CD14-positive monocyte (primary cell): ENCODE measurements around the gene TRIM25. TPM values are rescaled to one million over a fixed set of nuclear protein-coding genes. Genes with fewer than 3 reads are reported as not detected.

Experiments used
- DNase-seq, 3 donors: peaks; one replicate each; pipeline ENCODE4 v3.0.0-alpha.2; 2011 to 2022
- H2AFZ ChIP-seq: 2 replicates; pipeline ENCODE4 v1.6.0; 2012; ENCODE audit warnings: mild to moderate bottlenecking, low read depth, low read length, inconsistent platforms; ENCODE audit not compliant: insufficient read depth, poor library complexity, severe bottlenecking
- H3K27ac ChIP-seq, 2 donors: 1 replicate in 1 of 2; 2 replicates in 1 of 2; pipeline ENCODE4 v1.5.1; 2012 to 2013; ENCODE audit warnings: low read length in 2 of 2, control low read depth in 1 of 2, inconsistent platforms in 1 of 2, low read depth in 1 of 2, mild to moderate bottlenecking in 1 of 2
- H3K27me3 ChIP-seq, 2 donors: one replicate each; pipeline versions ENCODE4 v1.6.0 to v1.6.1; 2011 to 2013; ENCODE audit warnings: low read length in 2 of 2; ENCODE audit not compliant: control insufficient read depth in 2 of 2, insufficient read depth in 2 of 2
- H3K36me3 ChIP-seq, 2 donors: replicated peaks in 1 of 2; 1 replicate in 1 of 2; 2 replicates in 1 of 2; pipeline versions ENCODE4 v1.5.1 to v1.6.1; 2012 to 2013; ENCODE audit warnings: low read length in 2 of 2, control low read depth in 1 of 2, inconsistent platforms in 1 of 2, mild to moderate bottlenecking in 1 of 2; ENCODE audit not compliant: insufficient read depth in 2 of 2, control insufficient read depth in 1 of 2
- H3K4me1 ChIP-seq, 2 donors: 1 replicate in 1 of 2; 2 replicates in 1 of 2; pipeline versions ENCODE4 v1.5.1 to v1.6.1; 2012 to 2013; ENCODE audit warnings: low read length in 2 of 2, control low read depth in 1 of 2, inconsistent platforms in 1 of 2, mild to moderate bottlenecking in 1 of 2, moderate library complexity in 1 of 2; ENCODE audit not compliant: insufficient read depth in 2 of 2, control insufficient read depth in 1 of 2
- H3K4me2 ChIP-seq: replicated peaks from 2 replicates; pipeline ENCODE3; 2012; ENCODE audit warnings: low read length, moderate library complexity, mild to moderate bottlenecking; ENCODE audit not compliant: poor library complexity, severe bottlenecking; ENCODE audit errors: extremely low read depth
- H3K4me3 ChIP-seq, 3 experiments: fragments of 200-600 bp in 1 of 3; sonication (generic) in 1 of 3; replicated peaks in 1 of 3; 1 replicate in 2 of 3; 2 replicates in 1 of 3; pipeline ENCODE4 v1.5.1; 2011 to 2013; ENCODE audit warnings: low read length in 3 of 3, mild to moderate bottlenecking in 3 of 3, control low read depth in 2 of 3, low read depth in 2 of 3, inconsistent platforms in 1 of 3, moderate library complexity in 1 of 3
- H3K79me2 ChIP-seq: 2 replicates; pipeline ENCODE4 v1.6.0; 2012; ENCODE audit warnings: mild to moderate bottlenecking, control low read depth, inconsistent platforms, low read length, moderate library complexity; ENCODE audit not compliant: insufficient read depth
- H3K9ac ChIP-seq: 2 replicates; pipeline ENCODE4 v1.6.0; 2017; ENCODE audit warnings: low read length, mild to moderate bottlenecking; ENCODE audit not compliant: insufficient read depth, poor library complexity, severe bottlenecking
- H3K9me3 ChIP-seq, 2 donors: replicated peaks in 1 of 2; 1 replicate in 1 of 2; 2 replicates in 1 of 2; pipeline versions ENCODE4 v1.5.1 to v1.6.1; 2012 to 2013; ENCODE audit warnings: low read length in 2 of 2, control low read depth in 1 of 2; ENCODE audit not compliant: control insufficient read depth in 1 of 2, insufficient read depth in 1 of 2
- H4K20me1 ChIP-seq: 2 replicates; pipeline ENCODE4 v1.6.0; 2012; ENCODE audit warnings: mild to moderate bottlenecking, low read length, control low read depth, moderate library complexity; ENCODE audit not compliant: insufficient read depth
- H3K27ac Mint-ChIP-seq, 7 donors: one replicate each; pipeline ENCODE4 v1.8.0; 2020; ENCODE audit warnings: mild to moderate bottlenecking in 7 of 7, mixed read lengths in 7 of 7, moderate library complexity in 6 of 7, inconsistent platforms in 2 of 7
- H3K27me3 Mint-ChIP-seq, 3 donors: one replicate each; pipeline ENCODE4 v1.8.0; 2021 to 2022; ENCODE audit warnings: low read depth in 3 of 3, mild to moderate bottlenecking in 3 of 3, mixed read lengths in 3 of 3, moderate library complexity in 3 of 3, inconsistent platforms in 1 of 3
- H3K36me3 Mint-ChIP-seq, 2 donors: one replicate each; pipeline ENCODE4 v1.8.0; 2020; ENCODE audit warnings: mixed read lengths in 2 of 2, inconsistent platforms in 1 of 2, mild to moderate bottlenecking in 1 of 2
- H3K4me1 Mint-ChIP-seq: one replicate; pipeline ENCODE4 v1.8.0; 2020; ENCODE audit warnings: mild to moderate bottlenecking, mixed read lengths
- H3K4me3 Mint-ChIP-seq, 2 donors: one replicate each; pipeline ENCODE4 v1.8.0; 2020; ENCODE audit warnings: mild to moderate bottlenecking in 2 of 2, mixed read lengths in 2 of 2, moderate library complexity in 1 of 2
- H3K9me3 Mint-ChIP-seq, 7 donors: one replicate each; pipeline ENCODE4 v1.8.0; 2020 to 2022; ENCODE audit warnings: mixed read lengths in 7 of 7, mild to moderate bottlenecking in 6 of 7, moderate library complexity in 6 of 7, inconsistent platforms in 2 of 7
- WGBS: methylation state at CpG from one replicate; pipeline ENCODE4 v1.1.5; 2013; ENCODE audit warnings: missing lambda C conversion rate; ENCODE audit not compliant: insufficient coverage; 5-methylcytosine and 5-hydroxymethylcytosine counted together
- intact Hi-C, 2 donors: fragments of 100-400 bp; cut with micrococcal nuclease; formaldehyde crosslinking; loops; one replicate each; pipeline versions ENCODE4 v1.15.0 to v1.15.1; 2023
- polyA plus RNA-seq, 3 donors: library from polyadenylated mRNA; depleted of rRNA in 1 of 3; unstranded in 2 of 3; stranded (reverse) in 1 of 3; fragments of 300-500 nt in 2 of 3; fragments of >200 nt in 1 of 3; fragmentation: Illumina TruSeq in 2 of 3; gene quantifications; 1 replicate in 2 of 3; 2 replicates in 1 of 3; pipeline ENCODE4 v1.2.3, GENCODE V29; 2012 to 2021
- small RNA-seq: library from RNA; depleted of rRNA; stranded (forward); fragments of <200 nt; gene quantifications from one replicate; pipeline ENCODE3, GENCODE V24; 2012; ENCODE audit warnings: low read depth; ENCODE audit not compliant: insufficient read length
- TF ChIP-seq, protein P1 (sequence below): fragments of 200-600 bp; IDR thresholded peaks from one replicate; pipeline ENCODE4 v1.8.0; 2022; ENCODE audit warnings: antibody characterized with exemption, mild to moderate bottlenecking

TRIM25 gene
- polyA plus RNA-seq, 3 donors = 5.4 to 98.3 (median 11.2) TPM

DNA sequence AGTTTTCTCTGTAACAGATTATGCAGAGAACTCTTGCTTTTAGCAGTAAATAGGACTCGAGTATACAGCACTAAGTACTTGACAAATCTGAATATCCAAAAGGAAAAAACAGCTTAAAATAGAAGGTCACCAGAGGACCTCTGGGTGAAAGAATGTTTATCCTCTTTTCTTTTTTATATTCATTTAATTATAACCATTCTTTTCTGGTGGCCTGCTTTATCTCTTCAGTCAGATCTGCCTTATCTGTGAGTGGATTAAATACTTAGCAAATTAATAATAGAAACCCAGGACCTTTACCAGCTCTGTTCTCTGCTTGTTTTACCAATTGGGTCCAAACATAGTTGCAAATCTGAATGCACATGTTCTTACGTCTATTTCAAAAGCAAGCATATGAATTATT lies 71.3 kb downstream of the TRIM25 start:
- no peaks in the 10 kb centered on the region for H3K27me3 ChIP-seq
- H4K20me1 ChIP-seq = no peaks in the 10 kb centered on the region
- Mint-ChIP-seq H3K4me1 (no peaks in the 10 kb centered on the region), H3K27ac (no peak overlapping the region), H3K4me3 (no peak overlapping the region), H3K9me3 (no peaks in the 10 kb centered on the region), H3K27me3 (no peaks in the 10 kb centered on the region), H3K36me3 (peaks cover 8 to 19% of the 10 kb centered on the region in 2 donors)
- peaks cover 0 to 2% of the 10 kb centered on the region in 2 donors for H3K36me3 ChIP-seq
- H3K79me2 ChIP-seq = no peaks in the 10 kb centered on the region
- DNase-seq = no peak
- H3K27ac ChIP-seq = no peak overlapping the region
- no peak overlapping the region for H3K9ac ChIP-seq
- H3K4me2 ChIP-seq = no peak overlapping the region
- H3K4me3 ChIP-seq = no peak overlapping the region
- intact Hi-C loops = no loop called here
- 100% methylated on average over 1 of the region's 2 CpGs for WGBS
- no peaks in the 10 kb centered on the region for H3K9me3 ChIP-seq
- H2AFZ ChIP-seq = no peak overlapping the region
- TF ChIP-seq, protein P1, sequence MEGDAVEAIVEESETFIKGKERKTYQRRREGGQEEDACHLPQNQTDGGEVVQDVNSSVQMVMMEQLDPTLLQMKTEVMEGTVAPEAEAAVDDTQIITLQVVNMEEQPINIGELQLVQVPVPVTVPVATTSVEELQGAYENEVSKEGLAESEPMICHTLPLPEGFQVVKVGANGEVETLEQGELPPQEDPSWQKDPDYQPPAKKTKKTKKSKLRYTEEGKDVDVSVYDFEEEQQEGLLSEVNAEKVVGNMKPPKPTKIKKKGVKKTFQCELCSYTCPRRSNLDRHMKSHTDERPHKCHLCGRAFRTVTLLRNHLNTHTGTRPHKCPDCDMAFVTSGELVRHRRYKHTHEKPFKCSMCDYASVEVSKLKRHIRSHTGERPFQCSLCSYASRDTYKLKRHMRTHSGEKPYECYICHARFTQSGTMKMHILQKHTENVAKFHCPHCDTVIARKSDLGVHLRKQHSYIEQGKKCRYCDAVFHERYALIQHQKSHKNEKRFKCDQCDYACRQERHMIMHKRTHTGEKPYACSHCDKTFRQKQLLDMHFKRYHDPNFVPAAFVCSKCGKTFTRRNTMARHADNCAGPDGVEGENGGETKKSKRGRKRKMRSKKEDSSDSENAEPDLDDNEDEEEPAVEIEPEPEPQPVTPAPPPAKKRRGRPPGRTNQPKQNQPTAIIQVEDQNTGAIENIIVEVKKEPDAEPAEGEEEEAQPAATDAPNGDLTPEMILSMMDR = no peak
- H3K4me1 ChIP-seq = no peaks in the 10 kb centered on the region

DNA sequence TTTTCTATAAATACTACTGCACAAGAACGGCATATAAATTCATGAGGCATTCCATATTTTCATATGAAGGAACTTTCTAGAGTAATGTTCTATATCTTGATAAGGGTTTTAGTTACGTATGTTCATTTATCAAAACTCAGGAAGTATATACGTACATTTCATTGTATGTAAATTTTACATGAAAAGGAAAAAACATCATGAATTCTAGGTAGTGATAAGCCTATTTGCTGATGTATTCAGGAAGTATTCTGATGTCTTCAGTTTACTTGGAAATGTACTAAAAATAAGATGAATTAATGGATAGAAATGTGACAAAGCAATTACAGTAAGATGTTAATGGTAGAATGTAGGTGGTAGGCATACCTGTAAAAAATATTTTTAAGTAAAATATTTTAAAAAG lies 75.2 kb downstream of the TRIM25 start:
- intact Hi-C loops = no loop called here
- H3K4me3 ChIP-seq = no peak overlapping the region
- peaks cover 14 to 20% of the 10 kb centered on the region in 2 donors for H3K36me3 Mint-ChIP-seq
- H3K9ac ChIP-seq = no peak overlapping the region
- peaks cover 2 to 9% (median 4%) of the 10 kb centered on the region in 3 donors for H3K27me3 Mint-ChIP-seq
- H4K20me1 ChIP-seq = no peaks in the 10 kb centered on the region
- TF ChIP-seq, protein P1 = no peak
- H3K27me3 ChIP-seq = no peaks in the 10 kb centered on the region
- no peaks in the 10 kb centered on the region for H3K9me3 Mint-ChIP-seq
- DNase-seq = no peak
- no peak overlapping the region for H3K4me3 Mint-ChIP-seq
- no CpG with 5 or more reads among the region's 3 CpGs for WGBS
- H3K4me1 ChIP-seq = peaks cover 14% of the 10 kb centered on the region in 2 donors
- no peaks in the 10 kb centered on the region for H3K9me3 ChIP-seq
- H3K36me3 ChIP-seq = peaks cover 0 to 2% of the 10 kb centered on the region in 2 donors
- H3K27ac ChIP-seq = no peak overlapping the region
- H3K79me2 ChIP-seq = no peaks in the 10 kb centered on the region
- peaks cover 10% of the 10 kb centered on the region for H3K4me1 Mint-ChIP-seq
- no peak overlapping the region for H2AFZ ChIP-seq
- no peak overlapping the region for H3K4me2 ChIP-seq
- no peak overlapping the region for H3K27ac Mint-ChIP-seq

Small RNAs within 50 kb of the gene (small RNA-seq; reads per million reads assigned to genes)
- gene AC015912.2 (not detected), gene RNU6-1158P (not detected)

Other genes with a start within 250 kb of the TRIM25 start
- gene C17orf67, start 80.1 kb downstream of the TRIM25 start, polyA plus RNA-seq = under 1 TPM; 0.56 to 0.57 (median 0.56) TPM
- gene DGKE, start 79.9 kb downstream of the TRIM25 start, polyA plus RNA-seq = 1 to 10 TPM; 1.1 to 3.0 (median 1.5) TPM
- gene COIL, start 47.0 kb upstream of the TRIM25 start, polyA plus RNA-seq = 1 to 10 TPM; 3.0 to 6.6 (median 5.3) TPM
- gene SCPEP1, start 64.1 kb upstream of the TRIM25 start, polyA plus RNA-seq = 100 to 1,000 TPM; 373 to 451 (median 426) TPM
- 10 to 100 TPM in 1 of 3 donors, 1 to 10 TPM in 2; 5.6 to 14.6 (median 6.8) TPM for gene AKAP1, start 171.2 kb upstream of the TRIM25 start, polyA plus RNA-seq